Activated CD4-positive, CD25-positive, alpha-beta regulatory T cell treated with anti-CD3 and anti-CD28 coated beads, Interleukin-2, amount 50 U/mL, for 72 hours (primary cell): Measurements from ENCODE around the gene ZBTB7C.
"Not testable (repeated sequence)": the region's sequence is repeated elsewhere in the genome, so short reads cannot be mapped to it uniquely, and the experiment has no call there.

Experiments used
- DNase-seq: peaks from one replicate; pipeline ENCODE4 v3.0.0; 2021

ZBTB7C gene

GRCh38 chr18:48293954-48294898 is 115.0 kb downstream of the ZBTB7C start:
- no peak for DNase-seq

- DNase-seq, result no peak
These were observed 116.3 kb downstream of the ZBTB7C start for GRCh38 chr18:48292782-48293424.

GRCh38 chr18:48292229-48292628 is 117.0 kb downstream of the ZBTB7C start:
- no peak for DNase-seq

- DNase-seq, result no peak
These were observed 118.8 kb downstream of the ZBTB7C start for GRCh38 chr18:48290162-48290926.

- DNase-seq, result no peak
These were observed 124.4 kb downstream of the ZBTB7C start for GRCh38 chr18:48284743-48285142.

- DNase-seq, result not testable (repeated sequence)
These were observed 125.2 kb downstream of the ZBTB7C start for GRCh38 chr18:48284011-48284410.

GRCh38 chr18:48281460-48281859 is 127.7 kb downstream of the ZBTB7C start:
- not testable (repeated sequence) for DNase-seq

- no peak for DNase-seq
These were observed 129.9 kb downstream of the ZBTB7C start for GRCh38 chr18:48279312-48279711.

- no peak for DNase-seq
These were observed 131.1 kb downstream of the ZBTB7C start for GRCh38 chr18:48278081-48278480.

GRCh38 chr18:48274301-48274700 is 134.9 kb downstream of the ZBTB7C start:
- no peak for DNase-seq

- no peak for DNase-seq
These were observed 138.3 kb downstream of the ZBTB7C start for GRCh38 chr18:48270929-48271328.

GRCh38 chr18:48265328-48265727 is 143.9 kb downstream of the ZBTB7C start:
- no peak for DNase-seq

GRCh38 chr18:48263914-48264902 is 145.0 kb downstream of the ZBTB7C start:
- DNase-seq, result no peak

- DNase-seq, result no peak
These were observed 145.9 kb downstream of the ZBTB7C start for GRCh38 chr18:48263192-48263853.

GRCh38 chr18:48260237-48260636 is 148.9 kb downstream of the ZBTB7C start:
- no peak for DNase-seq

GRCh38 chr18:48256848-48257247 is 152.3 kb downstream of the ZBTB7C start:
- no peak for DNase-seq

- DNase-seq, result no peak
These were observed 155.0 kb downstream of the ZBTB7C start for GRCh38 chr18:48254077-48254602.

GRCh38 chr18:48252525-48252924 is 156.7 kb downstream of the ZBTB7C start:
- DNase-seq, result no peak

GRCh38 chr18:48250918-48251317 is 158.3 kb downstream of the ZBTB7C start:
- DNase-seq, result no peak

GRCh38 chr18:48250362-48250907 is 158.7 kb downstream of the ZBTB7C start:
- no peak for DNase-seq

- DNase-seq, result no peak
These were observed 159.3 kb downstream of the ZBTB7C start for GRCh38 chr18:48249854-48250253.
